Ureter (tissue), 1 donor: ENCODE data around the gene SLC28A1. TPM values are rescaled to one million over a fixed set of nuclear protein-coding genes. Genes with fewer than 3 reads are reported as not detected.
A peak's percentile ranks its signal among the peaks of the same experiment; 100 is the strongest.
"Not testable (repeated sequence)": the region's sequence is repeated elsewhere in the genome, so short reads cannot be mapped to it uniquely, and the experiment has no call there.

Experiments
- DNase-seq: peaks from one replicate; pipeline ENCODE4 v3.0.0-alpha.2; 2020; ENCODE audit warnings: low spot score
- total RNA-seq: library from RNA; stranded (reverse); gene quantifications from one replicate; pipeline ENCODE4 v1.2.4, GENCODE V29; 2023
- donor health status: DM: yes; HTN: yes; CAD: no.

SLC28A1 gene
- total RNA-seq, 1 donor from 2014 or later = not detected

- DNase-seq = no peak
Measured at GRCh38 chr15:84909782-84910181, 25.3 kb downstream of the SLC28A1 start.

GRCh38 chr15:84910928-84911623 is 26.6 kb downstream of the SLC28A1 start:
- DNase-seq = no peak

- DNase-seq = peak; percentile 83
Measured at GRCh38 chr15:84911879-84912660, 27.6 kb downstream of the SLC28A1 start.

- no peak for DNase-seq
Measured at GRCh38 chr15:84913360-84913723, 28.9 kb downstream of the SLC28A1 start.

- no peak for DNase-seq
Measured at GRCh38 chr15:84914351-84914750, 29.9 kb downstream of the SLC28A1 start.

- DNase-seq = peak; percentile 89
Measured at GRCh38 chr15:84914909-84915605, 30.6 kb downstream of the SLC28A1 start.

GRCh38 chr15:84915606-84915958 is 31.1 kb downstream of the SLC28A1 start:
- DNase-seq = no peak

GRCh38 chr15:84917452-84917851 is 33.0 kb downstream of the SLC28A1 start:
- no peak for DNase-seq

GRCh38 chr15:84919106-84919667 is 34.7 kb downstream of the SLC28A1 start:
- DNase-seq = no peak

GRCh38 chr15:84921121-84921520 is 36.7 kb downstream of the SLC28A1 start:
- no peak for DNase-seq

- no peak for DNase-seq
Measured at GRCh38 chr15:84922530-84922929, 38.1 kb downstream of the SLC28A1 start.

- DNase-seq = no peak
Measured at GRCh38 chr15:84924077-84924731, 39.7 kb downstream of the SLC28A1 start.

GRCh38 chr15:84924821-84925569 is 40.5 kb downstream of the SLC28A1 start:
- DNase-seq = not testable (repeated sequence)

GRCh38 chr15:84925906-84926305 is 41.4 kb downstream of the SLC28A1 start:
- DNase-seq = no peak

- no peak for DNase-seq
Measured at GRCh38 chr15:84926491-84927230, 42.2 kb downstream of the SLC28A1 start.

GRCh38 chr15:84928843-84929168 is 44.3 kb downstream of the SLC28A1 start:
- no peak for DNase-seq

- DNase-seq = peak; percentile 89
Measured at GRCh38 chr15:84929795-84930603, 45.5 kb downstream of the SLC28A1 start.

- no peak for DNase-seq
Measured at GRCh38 chr15:84934942-84935729, 50.7 kb downstream of the SLC28A1 start.

- DNase-seq = no peak
Measured at GRCh38 chr15:84937144-84937543, 52.7 kb downstream of the SLC28A1 start.
